ENCODE data around the gene TIPRL. TPM values are rescaled to one million over a fixed set of nuclear protein-coding genes. Genes with fewer than 3 reads are reported as not detected.
"Not testable (repeated sequence)": the region's sequence is repeated elsewhere in the genome, so short reads cannot be mapped to it uniquely, and the experiment has no call there.

TIPRL gene
- total RNA-seq, 2 donors from 2014 or later: 67.5 to 68.3 TPM

GRCh38 chr1:168145184-168146159, 33.3 kb upstream of the TIPRL start:
- peak; percentile 88 to 91 for DNase-seq
- H3K9me3 Mint-ChIP-seq: no peaks in the 10 kb centered on the region
- H3K4me1 Mint-ChIP-seq (ENCODE audit: low read depth): peaks cover 22% of the 10 kb centered on the region
- ATAC-seq (replicated peaks in 1 of 2): peak; percentile 99
- H3K27ac Mint-ChIP-seq: no peak overlapping the region
- no peaks in the 10 kb centered on the region for H3K36me3 Mint-ChIP-seq (ENCODE audit: insufficient read depth in 2 of 2)
- peaks cover 4% of the 10 kb centered on the region for H3K27me3 Mint-ChIP-seq (ENCODE audit: low read depth)
- peak overlapping the region; percentile 14 to 62 for H3K4me3 Mint-ChIP-seq

DNA sequence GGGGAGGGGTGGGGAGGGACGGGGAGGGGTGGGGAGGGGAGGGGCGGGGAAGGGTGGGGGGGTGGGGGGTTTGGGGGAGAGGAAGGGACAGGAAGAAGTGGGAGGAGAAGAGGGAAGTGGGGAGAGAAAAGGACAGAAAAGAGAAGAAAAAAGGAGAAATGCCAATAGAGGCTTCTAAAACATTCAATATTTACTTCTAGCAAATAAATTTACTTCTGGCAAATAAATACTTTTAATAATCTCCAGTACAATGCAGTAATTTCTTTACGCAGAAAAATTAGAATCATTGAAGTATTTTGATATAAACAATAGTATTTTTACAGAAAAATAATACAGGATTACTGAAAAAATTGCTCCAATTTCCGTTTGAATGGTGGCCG, 32.6 kb upstream of the TIPRL start:
- ATAC-seq (replicated peaks in 1 of 2): no peak
- H3K4me3 Mint-ChIP-seq: peak overlapping the region in 1 of 2 donors; percentile 36

GRCh38 chr1:168146626-168147025, 32.1 kb upstream of the TIPRL start:
- H3K4me3 Mint-ChIP-seq: no peak overlapping the region
- no peak overlapping the region for H3K27ac Mint-ChIP-seq
- H3K9me3 Mint-ChIP-seq: no peaks in the 10 kb centered on the region
- ATAC-seq (replicated peaks in 1 of 2) (no peak), DNase-seq (no peak)
- H3K36me3 Mint-ChIP-seq (ENCODE audit: insufficient read depth in 2 of 2): no peaks in the 10 kb centered on the region
- peaks cover 4% of the 10 kb centered on the region for H3K27me3 Mint-ChIP-seq (ENCODE audit: low read depth)
- peaks cover 21% of the 10 kb centered on the region for H3K4me1 Mint-ChIP-seq (ENCODE audit: low read depth)

More for the DNA sequence above, 32.6 kb upstream of the TIPRL start:
- Mint-ChIP-seq H3K4me1 (ENCODE audit: low read depth) (peaks cover 21% of the 10 kb centered on the region), H3K9me3 (no peaks in the 10 kb centered on the region), H3K27me3 (ENCODE audit: low read depth) (peaks cover 4% of the 10 kb centered on the region), H3K27ac (no peak overlapping the region), H3K36me3 (ENCODE audit: insufficient read depth in 2 of 2) (no peaks in the 10 kb centered on the region)
- DNase-seq: no peak

- no peaks in the 10 kb centered on the region for H3K9me3 Mint-ChIP-seq
Observed at GRCh38 chr1:168148916-168149315, 29.8 kb upstream of the TIPRL start.

GRCh38 chr1:168150283-168150682, 28.5 kb upstream of the TIPRL start:
- H3K27me3 Mint-ChIP-seq (ENCODE audit: low read depth): peaks cover 1% of the 10 kb centered on the region

More at GRCh38 chr1:168148916-168149315, 29.8 kb upstream of the TIPRL start:
- Mint-ChIP-seq H3K4me1 (ENCODE audit: low read depth) (peaks cover 21% of the 10 kb centered on the region), H3K27me3 (ENCODE audit: low read depth) (peaks cover 4% of the 10 kb centered on the region), H3K27ac (no peak overlapping the region), H3K4me3 (no peak overlapping the region), H3K36me3 (ENCODE audit: insufficient read depth in 2 of 2) (no peaks in the 10 kb centered on the region)
- ATAC-seq (replicated peaks in 1 of 2) (no peak), DNase-seq (no peak)

GRCh38 chr1:168151935-168152334, 26.8 kb upstream of the TIPRL start:
- DNase-seq: no peak
- no peaks in the 10 kb centered on the region for H3K27me3 Mint-ChIP-seq (ENCODE audit: low read depth)
- no peak overlapping the region for H3K4me3 Mint-ChIP-seq
- no peak for ATAC-seq (replicated peaks in 1 of 2)
- peaks cover 15% of the 10 kb centered on the region for H3K4me1 Mint-ChIP-seq (ENCODE audit: low read depth)
- H3K27ac Mint-ChIP-seq: no peak overlapping the region
- no peaks in the 10 kb centered on the region for H3K9me3 Mint-ChIP-seq
- peaks cover 0 to 1% of the 10 kb centered on the region in 2 donors for H3K36me3 Mint-ChIP-seq (ENCODE audit: insufficient read depth in 2 of 2)

More at GRCh38 chr1:168150283-168150682, 28.5 kb upstream of the TIPRL start:
- DNase-seq (no peak), ATAC-seq (replicated peaks in 1 of 2) (no peak)
- no peak overlapping the region for H3K27ac Mint-ChIP-seq
- H3K9me3 Mint-ChIP-seq: no peaks in the 10 kb centered on the region
- no peak overlapping the region for H3K4me3 Mint-ChIP-seq
- peaks cover 0 to 1% of the 10 kb centered on the region in 2 donors for H3K36me3 Mint-ChIP-seq (ENCODE audit: insufficient read depth in 2 of 2)
- H3K4me1 Mint-ChIP-seq (ENCODE audit: low read depth): peaks cover 23% of the 10 kb centered on the region

DNA sequence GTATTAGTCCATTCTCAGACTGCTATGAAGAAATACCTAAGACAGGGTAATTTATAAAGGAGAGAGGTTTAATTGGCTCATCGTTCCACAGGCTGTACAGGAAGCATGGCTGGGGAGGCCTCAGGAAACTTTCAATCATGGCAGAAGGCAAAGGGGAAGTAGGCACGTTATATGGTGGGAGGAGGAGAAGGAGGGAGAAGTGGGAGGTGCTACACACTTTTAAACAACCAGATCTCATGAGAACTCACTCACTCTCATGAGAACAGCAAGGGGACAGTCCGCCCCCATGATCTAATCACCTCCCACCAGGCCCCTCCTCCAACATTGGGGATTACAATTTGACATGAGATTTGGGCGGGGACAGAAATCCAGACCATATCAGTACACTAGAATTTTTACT, 24.1 kb upstream of the TIPRL start:
- H3K4me3 Mint-ChIP-seq; H3K4me1 Mint-ChIP-seq (ENCODE audit: low read depth); DNase-seq; H3K27ac Mint-ChIP-seq; ATAC-seq (replicated peaks in 1 of 2); H3K27me3 Mint-ChIP-seq (ENCODE audit: low read depth): not testable (repeated sequence)
- H3K9me3 Mint-ChIP-seq: peaks cover 7 to 12% of the 10 kb centered on the region in 2 donors
- H3K36me3 Mint-ChIP-seq (ENCODE audit: insufficient read depth in 2 of 2): peaks cover 7 to 13% of the 10 kb centered on the region in 2 donors

GRCh38 chr1:168155910-168156309, 22.9 kb upstream of the TIPRL start:
- Mint-ChIP-seq H3K4me1 (ENCODE audit: low read depth) (peaks cover 5% of the 10 kb centered on the region), H3K27me3 (ENCODE audit: low read depth) (peaks cover 9% of the 10 kb centered on the region), H3K4me3 (no peak overlapping the region), H3K27ac (no peak overlapping the region), H3K9me3 (peaks cover 13 to 20% of the 10 kb centered on the region in 2 donors), H3K36me3 (ENCODE audit: insufficient read depth in 2 of 2) (peaks cover 10 to 20% of the 10 kb centered on the region in 2 donors)
- ATAC-seq (replicated peaks in 1 of 2) (no peak), DNase-seq (no peak)

DNA sequence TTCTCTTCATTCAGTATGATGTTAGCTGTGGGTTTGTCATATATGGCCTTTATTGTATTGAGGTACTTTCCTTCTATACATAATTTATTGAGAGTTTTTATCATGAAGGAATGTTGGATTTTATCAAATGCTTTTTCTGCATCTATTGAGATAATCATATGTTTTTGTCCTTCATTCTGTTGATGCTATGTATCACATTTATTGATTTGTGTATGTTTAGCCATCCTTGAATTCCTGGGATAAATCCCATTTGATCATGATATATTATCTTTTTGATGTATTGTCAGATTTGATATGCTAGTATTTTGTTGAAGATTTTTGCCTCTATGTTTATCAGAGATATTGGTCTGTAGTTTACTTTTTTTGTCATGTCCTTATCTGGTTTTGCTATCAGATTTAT, 21.1 kb upstream of the TIPRL start:
- no peak for ATAC-seq (replicated peaks in 1 of 2)
- no peak for DNase-seq
- no peak overlapping the region for H3K4me3 Mint-ChIP-seq
- peaks cover 19 to 26% of the 10 kb centered on the region in 2 donors for H3K9me3 Mint-ChIP-seq
- peaks cover 10 to 20% of the 10 kb centered on the region in 2 donors for H3K36me3 Mint-ChIP-seq (ENCODE audit: insufficient read depth in 2 of 2)
- H3K27me3 Mint-ChIP-seq (ENCODE audit: low read depth): peaks cover 15% of the 10 kb centered on the region
- H3K27ac Mint-ChIP-seq: no peak overlapping the region
- H3K4me1 Mint-ChIP-seq (ENCODE audit: low read depth): peaks cover 5% of the 10 kb centered on the region

DNA sequence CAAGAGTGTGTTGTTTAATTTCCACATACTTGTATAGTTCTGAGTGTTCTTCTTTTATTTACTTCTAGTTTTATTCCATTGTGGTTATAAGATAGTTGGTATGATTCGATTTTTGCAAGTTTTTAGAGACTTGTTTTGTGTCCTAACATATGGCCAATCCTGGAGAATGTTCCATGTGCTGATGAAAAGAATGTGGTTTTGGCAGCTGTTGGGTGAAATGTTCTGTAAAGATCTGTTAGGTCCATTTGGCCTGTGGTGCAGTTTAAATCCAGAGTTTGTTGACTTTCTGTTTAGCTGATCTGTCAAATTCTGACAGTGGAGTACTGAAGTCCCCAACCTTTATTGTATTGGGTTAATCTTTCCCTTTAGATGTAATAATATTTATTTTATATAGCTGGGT, 19.5 kb upstream of the TIPRL start:
- ATAC-seq (replicated peaks in 1 of 2): no peak
- H3K4me1 Mint-ChIP-seq (ENCODE audit: low read depth): peaks cover 5% of the 10 kb centered on the region
- H3K9me3 Mint-ChIP-seq: peaks cover 19 to 26% of the 10 kb centered on the region in 2 donors
- peaks cover 10 to 20% of the 10 kb centered on the region in 2 donors for H3K36me3 Mint-ChIP-seq (ENCODE audit: insufficient read depth in 2 of 2)
- no peak overlapping the region for H3K27ac Mint-ChIP-seq
- no peak for DNase-seq
- H3K27me3 Mint-ChIP-seq (ENCODE audit: low read depth): peaks cover 22% of the 10 kb centered on the region
- no peak overlapping the region for H3K4me3 Mint-ChIP-seq

DNA sequence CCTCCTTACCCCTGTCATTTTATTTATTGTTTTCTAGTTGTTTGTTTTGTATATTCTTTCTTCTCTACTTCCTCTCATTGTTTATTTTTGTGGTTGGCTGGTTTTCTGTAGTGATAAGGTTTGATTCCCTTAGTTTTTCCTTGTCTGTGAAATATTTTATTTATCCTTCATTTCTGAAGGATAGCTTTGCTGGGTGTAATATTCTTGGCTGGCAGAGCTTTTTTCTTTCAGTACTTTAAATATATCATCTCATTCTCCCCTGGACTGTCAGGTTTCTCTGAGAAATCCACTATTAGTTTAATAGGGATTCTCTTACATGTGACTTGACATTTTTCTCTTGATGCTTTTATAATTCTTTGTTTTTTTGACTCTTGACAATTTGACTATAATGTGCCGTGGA, 18.8 kb upstream of the TIPRL start:
- ATAC-seq (replicated peaks in 1 of 2) (no peak), DNase-seq (no peak)
- no peak overlapping the region for H3K27ac Mint-ChIP-seq
- no peaks in the 10 kb centered on the region for H3K4me1 Mint-ChIP-seq (ENCODE audit: low read depth)
- H3K4me3 Mint-ChIP-seq: no peak overlapping the region
- peaks cover 22% of the 10 kb centered on the region for H3K27me3 Mint-ChIP-seq (ENCODE audit: low read depth)
- peaks cover 10 to 19% of the 10 kb centered on the region in 2 donors for H3K36me3 Mint-ChIP-seq (ENCODE audit: insufficient read depth in 2 of 2)
- peaks cover 19 to 26% of the 10 kb centered on the region in 2 donors for H3K9me3 Mint-ChIP-seq

GRCh38 chr1:168161459-168161858, 17.3 kb upstream of the TIPRL start:
- H3K4me3 Mint-ChIP-seq: no peak overlapping the region
- H3K9me3 Mint-ChIP-seq: peaks cover 19 to 26% of the 10 kb centered on the region in 2 donors
- H3K36me3 Mint-ChIP-seq (ENCODE audit: insufficient read depth in 2 of 2): peaks cover 10 to 19% of the 10 kb centered on the region in 2 donors
- peaks cover 22% of the 10 kb centered on the region for H3K27me3 Mint-ChIP-seq (ENCODE audit: low read depth)
- DNase-seq (no peak), ATAC-seq (replicated peaks in 1 of 2) (no peak)
- H3K27ac Mint-ChIP-seq: no peak overlapping the region
- no peaks in the 10 kb centered on the region for H3K4me1 Mint-ChIP-seq (ENCODE audit: low read depth)

DNA sequence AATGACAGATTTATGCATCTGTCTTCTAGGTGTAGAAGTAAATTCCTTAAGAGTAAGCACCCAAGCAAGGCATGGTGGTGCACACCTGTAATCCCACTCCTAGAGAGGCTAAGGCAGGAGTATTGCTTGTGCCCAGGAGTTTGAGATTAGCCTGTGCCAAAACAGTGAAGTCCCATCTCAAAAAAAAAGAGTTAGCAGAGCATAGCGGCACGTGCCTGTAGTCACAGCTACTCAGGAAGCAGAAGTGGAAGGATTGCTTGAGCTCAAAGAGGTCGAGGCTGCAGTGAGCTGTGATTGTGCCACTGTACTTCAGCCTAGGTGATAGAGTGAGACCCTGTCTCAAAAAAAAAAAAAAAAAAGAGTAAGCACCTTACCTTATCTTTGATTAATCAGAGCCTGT, 15.1 kb upstream of the TIPRL start:
- ATAC-seq (replicated peaks in 1 of 2) (no peak), DNase-seq (no peak)
- Mint-ChIP-seq H3K4me3 (no peak overlapping the region), H3K4me1 (ENCODE audit: low read depth) (no peaks in the 10 kb centered on the region), H3K9me3 (peaks cover 17 to 18% of the 10 kb centered on the region in 2 donors), H3K36me3 (ENCODE audit: insufficient read depth in 2 of 2) (peaks cover 8 to 9% of the 10 kb centered on the region in 2 donors), H3K27me3 (ENCODE audit: low read depth) (peaks cover 19% of the 10 kb centered on the region), H3K27ac (no peak overlapping the region)

All from activated T-cell treated with anti-CD3 and anti-CD28 coated beads, Interleukin-2, amount 50 U/mL, for 72 hours (primary cell).